Pancreas (tissue), 10 donors: ENCODE results near the gene LRP1B. TPM values are rescaled to one million over a fixed set of nuclear protein-coding genes. Genes with fewer than 3 reads are reported as not detected.
A peak's percentile ranks its signal among the peaks of the same experiment; 100 is the strongest.

Experiments used
- ATAC-seq, 4 donors: fragments of 200-7000 bp; cut with Tn5 transposase; one replicate each; pipeline versions ENCODE4 v1.8.0 to v1.9.1; 2020; ENCODE audit warnings: mild to moderate bottlenecking in 4 of 4, moderate library complexity in 4 of 4
- DNase-seq, 6 donors: peaks; one replicate each; pipeline ENCODE4 v3.0.0-alpha.2; 2020
- FAIRE-seq: peaks from 2 replicates; lab custom pipeline; 2012; peaks lifted over from hg19 to GRCh38; lab: Jason Lieb, UNC
- H3K27ac ChIP-seq, 4 donors: fragments of 200-600 bp; sonication (generic); 1 replicate in 3 of 4; 2 replicates in 1 of 4; pipeline versions ENCODE4 v1.5.0 to v1.8.0; 2020
- H3K27me3 ChIP-seq, 4 donors: fragments of 200-600 bp; one replicate each; pipeline ENCODE4 v1.8.0; 2021
- H3K36me3 ChIP-seq, 3 donors: fragments of 200-600 bp; sonication (generic) in 1 of 3; one replicate each; pipeline versions ENCODE4 v1.5.0 to v1.8.0; 2020 to 2021
- H3K4me1 ChIP-seq, 3 donors: fragments of 200-600 bp; one replicate each; pipeline ENCODE4 v1.8.0; 2021
- H3K4me3 ChIP-seq, 4 donors: fragments of 200-600 bp; sonication (generic) in 2 of 4; one replicate each; pipeline versions ENCODE4 v1.5.0 to v1.8.0; 2020 to 2021
- H3K9me3 ChIP-seq, 4 donors: fragments of 200-600 bp; one replicate each; pipeline ENCODE4 v1.8.0; 2021
- WGBS, 2 donors: extraction: QIAGEN DNeasy Blood & Tissue Kit; methylation state at CpG; one replicate each; pipeline ENCODE4 v1.1.7; 2013; 5-methylcytosine and 5-hydroxymethylcytosine counted together
- intact Hi-C, 3 donors: fragments of 100-400 bp; cut with DNase I; formaldehyde crosslinking; loops; one replicate each; pipeline versions ENCODE4 v1.11.1 to v1.14.2; 2022
- polyA plus RNA-seq, 2 donors: library from polyadenylated mRNA; stranded (reverse); fragments of 200-250 nt; gene quantifications; one replicate each; pipeline ENCODE4 v1.2.3, GENCODE V29; 2013
- total RNA-seq, 6 donors: library from RNA; stranded (reverse); fragmentation: NEBNext Ultra II Directional in 4 of 6; extraction: Animal tissue kit (Norgen Biotek cat#: 25700) in 4 of 6; gene quantifications; one replicate each; pipeline versions ENCODE4 v1.2.1 to v1.2.4, GENCODE V29; 2021 to 2023
- TF ChIP-seq, protein P1 (sequence below), 4 donors: fragments of 200-600 bp; sonication (generic) in 3 of 4; IDR thresholded peaks; one replicate each; pipeline versions ENCODE4 v1.5.0 to v1.8.0; 2021; ENCODE audit warnings: antibody characterized with exemption in 4 of 4
- donor health status: healthy with polysubstance abuse.
- donor health status: DM: no; HTN: no; CAD: no; lungs with moderate emphysema.
- donor health status: DM: no; HTN: no; CAD: no.
- donor health status: control.
- donor health status: control.
- donor health status: Bipolar disorder and iron deficiency.
- donor health status: DM: yes; HTN: yes; CAD: no.
- donor health status: DM: no; HTN: no; CAD: no.
- donor health status: DM: no; HTN: no; CAD: no.
- donor health status: DM: yes; HTN: yes; CAD: no.

LRP1B gene
- total and polyA plus RNA-seq, 8 donors: 0.06 to 0.55 (median 0.25) TPM

DNA sequence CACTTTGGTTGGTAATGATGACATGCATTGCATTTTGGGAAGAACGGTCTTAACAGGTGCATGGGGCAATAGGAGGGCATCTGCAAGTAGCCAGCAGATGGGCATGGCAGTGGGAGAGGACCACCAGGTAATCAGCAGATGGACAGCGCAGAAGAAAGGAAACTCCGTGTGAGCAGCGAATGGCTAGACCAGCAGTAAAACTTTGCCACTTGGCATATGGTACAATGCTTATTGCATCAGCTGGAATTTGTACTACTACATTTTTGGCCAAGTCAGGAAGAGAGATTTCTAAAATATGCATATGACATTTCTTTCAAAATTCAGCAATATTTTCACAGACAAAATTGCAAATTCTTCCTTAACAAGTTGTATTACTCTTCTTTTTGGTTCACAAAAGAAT lies 768.5 kb downstream of the LRP1B start:
- Histone ChIP-seq H3K4me1 (no peaks in the 10 kb centered on the region), H3K36me3 (no peaks in the 10 kb centered on the region), H3K9me3 (no peaks in the 10 kb centered on the region), H3K27ac (no peak overlapping the region), H3K27me3 (no peaks in the 10 kb centered on the region), H3K4me3 (no peak overlapping the region)
- 80 to 91% methylated on average over 4 of the region's 4 CpGs for whole genome bisulfite sequencing, 2 donors
- DNase-seq (no peak), FAIRE-seq (no peak), ATAC-seq (no peak)
- intact Hi-C loops: no loop called here
- TF ChIP-seq, protein P1, sequence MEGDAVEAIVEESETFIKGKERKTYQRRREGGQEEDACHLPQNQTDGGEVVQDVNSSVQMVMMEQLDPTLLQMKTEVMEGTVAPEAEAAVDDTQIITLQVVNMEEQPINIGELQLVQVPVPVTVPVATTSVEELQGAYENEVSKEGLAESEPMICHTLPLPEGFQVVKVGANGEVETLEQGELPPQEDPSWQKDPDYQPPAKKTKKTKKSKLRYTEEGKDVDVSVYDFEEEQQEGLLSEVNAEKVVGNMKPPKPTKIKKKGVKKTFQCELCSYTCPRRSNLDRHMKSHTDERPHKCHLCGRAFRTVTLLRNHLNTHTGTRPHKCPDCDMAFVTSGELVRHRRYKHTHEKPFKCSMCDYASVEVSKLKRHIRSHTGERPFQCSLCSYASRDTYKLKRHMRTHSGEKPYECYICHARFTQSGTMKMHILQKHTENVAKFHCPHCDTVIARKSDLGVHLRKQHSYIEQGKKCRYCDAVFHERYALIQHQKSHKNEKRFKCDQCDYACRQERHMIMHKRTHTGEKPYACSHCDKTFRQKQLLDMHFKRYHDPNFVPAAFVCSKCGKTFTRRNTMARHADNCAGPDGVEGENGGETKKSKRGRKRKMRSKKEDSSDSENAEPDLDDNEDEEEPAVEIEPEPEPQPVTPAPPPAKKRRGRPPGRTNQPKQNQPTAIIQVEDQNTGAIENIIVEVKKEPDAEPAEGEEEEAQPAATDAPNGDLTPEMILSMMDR (IDR thresholded peaks at IDR 0.05): no peak

DNA sequence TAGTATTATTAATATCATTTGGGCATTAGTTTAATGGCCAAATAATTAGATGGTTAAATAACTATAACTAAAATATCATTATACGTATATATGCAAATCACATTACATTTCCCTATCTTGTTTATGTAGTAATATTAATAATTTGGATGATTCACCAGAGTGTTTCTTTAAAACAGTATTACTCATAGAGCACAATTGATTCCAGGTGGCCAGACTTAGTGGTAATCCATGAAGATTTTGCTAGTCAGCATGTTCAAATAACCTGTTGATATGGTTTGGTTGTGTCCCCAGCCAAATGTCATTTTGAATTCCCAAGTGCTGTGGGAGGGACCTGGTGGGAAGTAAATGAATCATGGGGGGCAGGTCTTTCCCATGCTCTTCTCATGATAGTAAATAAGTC lies 782.3 kb downstream of the LRP1B start:
- Histone ChIP-seq H3K27ac (no peak overlapping the region), H3K4me1 (peaks cover 0 to 5% (median 0%) of the 10 kb centered on the region in 3 donors), H3K27me3 (no peaks in the 10 kb centered on the region), H3K4me3 (no peak overlapping the region), H3K9me3 (no peaks in the 10 kb centered on the region), H3K36me3 (no peaks in the 10 kb centered on the region)
- DNase-seq: no peak
- no peak for FAIRE-seq
- TF ChIP-seq, protein P1 (IDR thresholded peaks at IDR 0.05): no peak
- intact Hi-C loops: no loop called here
- WGBS, 2 donors: 94% methylated on average over 1 of the region's 1 CpG
- ATAC-seq: no peak

DNA sequence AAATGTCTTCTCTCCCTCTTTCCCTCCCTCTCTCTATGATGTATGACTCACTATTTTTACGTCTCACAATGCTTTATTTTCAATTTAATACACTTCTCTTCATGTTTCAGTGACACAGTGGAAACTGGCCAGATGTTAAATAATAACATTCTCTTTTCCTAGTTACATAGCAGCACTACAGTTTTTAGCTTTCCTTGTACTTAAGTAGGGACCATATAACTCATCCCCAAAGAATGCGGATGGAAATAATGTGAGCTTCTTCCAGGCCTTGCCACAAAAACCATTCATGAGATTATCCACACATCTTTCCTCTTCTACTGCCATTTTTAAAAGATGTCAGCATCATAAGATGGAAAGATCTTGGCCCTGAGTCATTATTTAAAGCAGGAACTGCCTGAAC lies 789.4 kb downstream of the LRP1B start:
- TF ChIP-seq, protein P1 (IDR thresholded peaks at IDR 0.05): no peak
- H3K4me1 ChIP-seq: no peaks in the 10 kb centered on the region
- no peak for DNase-seq
- H3K36me3 ChIP-seq: no peaks in the 10 kb centered on the region
- no peak overlapping the region for H3K27ac ChIP-seq
- H3K4me3 ChIP-seq: no peak overlapping the region
- ATAC-seq: no peak
- H3K27me3 ChIP-seq: no peaks in the 10 kb centered on the region
- H3K9me3 ChIP-seq: no peaks in the 10 kb centered on the region
- no peak for FAIRE-seq
- intact Hi-C loops: no loop called here
- 61 to 64% methylated on average over 2 of the region's 2 CpGs for WGBS, 2 donors

DNA sequence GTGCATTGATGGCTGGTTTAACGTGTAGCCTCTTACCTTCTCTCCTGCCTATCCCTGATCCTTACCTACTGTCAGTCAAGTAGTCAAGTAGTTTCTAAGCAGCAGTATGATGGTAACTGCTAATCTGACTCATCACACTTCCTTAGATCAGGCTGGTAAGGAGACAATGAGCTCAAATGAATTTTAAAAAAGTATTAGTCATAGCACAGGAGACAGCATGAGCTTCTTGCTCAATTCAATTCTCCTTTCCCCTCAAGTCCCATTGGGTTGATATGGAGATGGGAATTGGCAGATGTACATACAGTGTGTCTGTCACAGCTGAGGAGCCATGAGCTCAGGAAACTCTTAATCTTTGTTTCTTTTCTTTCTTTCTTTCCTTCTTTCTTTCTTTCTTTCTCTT lies 799.7 kb downstream of the LRP1B start:
- TF ChIP-seq, protein P1 (IDR thresholded peaks at IDR 0.05): no peak
- Histone ChIP-seq H3K4me1 (no peaks in the 10 kb centered on the region), H3K27me3 (no peaks in the 10 kb centered on the region), H3K9me3 (no peaks in the 10 kb centered on the region), H3K27ac (no peak overlapping the region), H3K36me3 (no peaks in the 10 kb centered on the region), H3K4me3 (no peak overlapping the region)
- ATAC-seq (peak in 1 of 4 donors; percentile 27), FAIRE-seq (no peak), DNase-seq (no peak)
- intact Hi-C loops: no loop called here
- 58 to 71% methylated on average over 1 of the region's 1 CpG for WGBS, 2 donors

DNA sequence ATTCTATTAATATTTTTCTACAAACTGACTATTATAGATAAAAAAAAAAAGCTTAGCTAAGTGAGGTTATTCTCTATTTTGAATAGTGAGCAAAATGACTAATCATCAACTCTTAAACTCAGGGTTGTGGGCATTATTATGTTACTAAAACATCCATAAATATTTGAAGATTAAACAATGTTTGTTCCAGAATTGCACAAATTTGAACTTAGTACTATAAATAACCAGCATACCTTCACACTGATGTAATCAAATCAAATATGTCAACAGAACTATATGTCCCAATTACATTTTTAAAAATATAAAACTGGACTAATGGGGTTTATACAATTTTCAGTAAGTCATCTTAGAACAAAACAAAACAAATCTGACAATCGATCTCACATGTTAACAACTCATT lies 800.9 kb downstream of the LRP1B start:
- no peak for ATAC-seq
- DNase-seq: no peak
- Histone ChIP-seq H3K4me1 (no peaks in the 10 kb centered on the region), H3K4me3 (no peak overlapping the region), H3K27me3 (no peaks in the 10 kb centered on the region), H3K36me3 (no peaks in the 10 kb centered on the region), H3K9me3 (no peaks in the 10 kb centered on the region), H3K27ac (no peak overlapping the region)
- TF ChIP-seq, protein P1 (IDR thresholded peaks at IDR 0.05): no peak
- intact Hi-C loops: no loop called here
- FAIRE-seq: no peak
- 40 to 71% methylated on average over 1 of the region's 1 CpG for WGBS, 2 donors
